AG08395 (cell line): Measurements from ENCODE around the gene ZFP62.

ENCODE experiments used
- DNase-seq: peaks from one replicate; pipeline ENCODE4 v3.0.0; 2012; ENCODE audit warnings: mixed read lengths, low spot score

Gene ZFP62

GRCh38 chr5:180810210-180810958 lies 50.7 kb downstream of the ZFP62 start:
- peak; percentile 98 for DNase-seq

DNA sequence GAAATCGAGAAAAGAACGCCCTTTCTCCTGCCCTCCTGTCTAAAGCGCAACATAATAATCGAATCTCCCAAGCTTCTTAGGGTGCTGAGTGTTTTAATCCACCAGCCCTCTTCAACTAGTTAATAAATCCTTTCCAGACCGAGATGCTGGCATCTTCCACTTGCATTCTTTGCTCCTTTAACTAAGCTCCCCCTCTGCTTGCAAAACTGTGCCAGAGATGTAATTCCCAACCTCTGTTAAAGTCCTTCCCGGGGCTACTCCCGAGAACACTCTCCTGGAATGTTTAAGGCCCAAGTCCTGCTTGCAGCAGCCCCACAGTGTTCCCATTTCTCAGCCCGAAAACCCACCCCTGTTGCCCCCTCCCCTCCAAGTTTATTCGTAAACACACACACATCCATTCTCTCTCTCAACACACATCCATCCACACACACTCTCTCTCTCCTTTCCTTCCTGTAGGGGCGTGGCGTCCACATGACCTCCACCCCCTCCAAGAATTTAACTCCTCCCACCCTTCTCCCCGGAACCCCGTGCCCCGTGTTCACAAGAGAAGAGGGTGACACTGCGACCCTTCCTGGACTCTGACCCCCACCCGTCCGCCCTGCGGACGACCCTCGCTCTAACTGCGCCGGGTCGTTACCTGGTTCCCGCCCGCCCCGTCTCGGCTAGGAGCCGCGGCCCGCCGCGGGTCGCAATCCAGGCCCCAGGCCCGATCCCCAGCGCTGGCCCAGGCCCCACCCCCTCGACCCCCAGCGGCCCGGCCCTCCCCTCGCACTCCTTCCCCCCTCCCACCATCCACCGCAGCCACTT lies 51.5 kb downstream of the ZFP62 start:
- DNase-seq, result peak; percentile 93

GRCh38 chr5:180808461-180809000 lies 52.5 kb downstream of the ZFP62 start:
- DNase-seq, result no peak

DNA sequence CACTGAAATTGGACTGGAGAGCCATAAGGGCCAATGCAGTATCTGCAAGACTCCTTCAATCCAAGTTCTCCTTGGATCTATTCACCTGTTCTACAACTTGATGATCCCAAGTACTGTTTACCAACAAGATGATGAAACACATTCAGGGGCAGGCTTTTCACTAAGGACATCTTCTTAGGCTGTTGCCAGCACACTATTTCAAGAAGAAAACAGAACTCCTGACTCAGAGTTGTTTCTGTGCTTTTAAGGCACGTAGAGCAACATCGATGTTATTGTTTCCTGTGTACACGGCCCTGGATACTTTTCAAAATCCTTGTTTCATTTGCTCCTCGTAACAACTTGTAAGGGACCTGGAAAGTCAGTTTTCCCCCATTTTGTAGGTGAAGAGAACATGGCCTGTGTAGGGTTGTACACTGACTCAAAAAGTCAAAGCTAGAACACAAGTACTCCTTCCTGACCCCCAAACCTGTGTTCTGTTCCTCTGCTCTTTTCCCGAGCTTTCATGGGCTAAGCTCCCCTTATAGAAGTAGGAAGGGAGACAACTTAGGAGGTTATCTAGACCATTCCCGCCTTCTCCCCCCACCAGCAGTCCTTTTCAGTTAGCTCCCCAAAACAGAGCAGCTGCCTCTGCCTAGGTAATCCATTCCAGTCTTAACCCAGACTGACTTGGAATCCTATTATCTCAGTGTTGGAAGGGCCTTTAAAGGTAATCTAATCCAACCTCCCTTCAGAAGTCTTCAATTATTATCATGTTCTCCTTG lies 53.2 kb downstream of the ZFP62 start:
- DNase-seq, result no peak

GRCh38 chr5:180807046-180807445 lies 54.0 kb downstream of the ZFP62 start:
- DNase-seq, result no peak

- DNase-seq, result no peak
Measured at GRCh38 chr5:180806351-180807011, 54.6 kb downstream of the ZFP62 start.

DNA sequence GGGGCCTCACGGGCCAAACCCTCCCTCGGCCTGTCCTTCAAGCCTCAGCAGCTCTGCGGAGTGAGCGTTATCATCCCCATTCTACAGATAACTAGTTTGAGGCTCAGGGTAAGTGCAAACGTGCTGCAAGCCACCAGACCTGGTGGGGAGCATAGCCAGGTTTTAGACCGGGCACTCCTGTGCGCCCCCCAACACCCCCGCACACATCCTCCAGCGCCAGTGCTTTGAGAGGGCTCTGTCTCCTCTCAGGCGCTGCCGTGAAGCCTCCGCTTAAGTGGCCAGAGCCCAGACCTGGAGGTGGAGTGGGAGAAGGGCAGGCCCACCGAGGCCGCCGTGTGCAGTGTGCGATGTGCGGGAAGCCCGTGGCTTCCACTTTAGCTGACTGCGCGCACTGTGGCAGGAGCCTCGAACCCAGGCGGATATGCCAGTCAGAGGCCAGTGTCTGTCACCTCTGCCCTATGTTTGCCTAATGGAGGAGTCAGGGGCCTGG lies 56.9 kb downstream of the ZFP62 start:
- no peak for DNase-seq

DNA sequence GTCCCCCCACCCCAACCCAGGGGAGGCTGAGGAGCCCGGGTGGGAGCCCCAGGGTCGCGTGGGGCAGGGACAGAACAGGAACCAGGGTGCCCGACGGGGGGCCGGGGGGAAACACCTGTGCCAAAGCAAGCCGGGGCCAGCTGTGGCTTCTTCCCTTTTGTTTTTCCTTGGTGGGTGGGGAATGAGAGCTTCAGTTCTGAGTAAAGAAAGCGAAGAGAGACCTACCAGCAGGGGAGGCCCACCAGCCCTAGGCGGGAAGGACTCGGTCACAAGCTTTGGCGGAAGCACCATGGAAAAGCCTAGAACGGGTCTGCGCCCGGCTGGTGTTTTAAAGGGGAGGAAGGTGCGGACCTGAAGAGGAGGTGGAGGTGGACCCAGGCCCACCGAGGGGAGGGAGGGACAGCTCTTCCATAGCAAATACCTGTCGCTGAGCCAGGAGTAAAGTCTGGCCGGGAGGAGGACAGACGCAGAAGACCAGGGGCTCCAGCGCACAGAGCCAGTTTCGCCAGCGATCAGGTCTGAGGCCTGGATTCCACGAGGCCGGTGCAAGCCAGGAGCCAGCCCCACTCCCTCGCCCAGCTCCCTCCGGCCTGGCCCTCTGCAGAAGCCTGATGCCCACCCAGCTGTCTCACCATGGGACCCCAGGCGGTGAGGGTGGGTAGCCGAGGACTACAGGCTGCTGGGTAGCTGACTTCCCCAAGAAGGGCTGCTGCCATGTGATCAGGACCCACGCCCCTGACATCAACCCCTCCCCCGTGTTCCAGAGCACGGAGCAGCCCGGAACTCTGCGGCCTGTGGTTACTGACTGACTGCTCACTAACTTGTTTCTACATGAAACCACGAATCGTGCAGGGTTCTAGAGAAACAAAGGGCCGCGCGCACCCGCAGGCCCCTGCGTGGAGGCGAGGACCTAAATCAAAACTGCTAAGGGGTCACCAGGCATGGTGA lies 57.6 kb downstream of the ZFP62 start:
- no peak for DNase-seq

DNA sequence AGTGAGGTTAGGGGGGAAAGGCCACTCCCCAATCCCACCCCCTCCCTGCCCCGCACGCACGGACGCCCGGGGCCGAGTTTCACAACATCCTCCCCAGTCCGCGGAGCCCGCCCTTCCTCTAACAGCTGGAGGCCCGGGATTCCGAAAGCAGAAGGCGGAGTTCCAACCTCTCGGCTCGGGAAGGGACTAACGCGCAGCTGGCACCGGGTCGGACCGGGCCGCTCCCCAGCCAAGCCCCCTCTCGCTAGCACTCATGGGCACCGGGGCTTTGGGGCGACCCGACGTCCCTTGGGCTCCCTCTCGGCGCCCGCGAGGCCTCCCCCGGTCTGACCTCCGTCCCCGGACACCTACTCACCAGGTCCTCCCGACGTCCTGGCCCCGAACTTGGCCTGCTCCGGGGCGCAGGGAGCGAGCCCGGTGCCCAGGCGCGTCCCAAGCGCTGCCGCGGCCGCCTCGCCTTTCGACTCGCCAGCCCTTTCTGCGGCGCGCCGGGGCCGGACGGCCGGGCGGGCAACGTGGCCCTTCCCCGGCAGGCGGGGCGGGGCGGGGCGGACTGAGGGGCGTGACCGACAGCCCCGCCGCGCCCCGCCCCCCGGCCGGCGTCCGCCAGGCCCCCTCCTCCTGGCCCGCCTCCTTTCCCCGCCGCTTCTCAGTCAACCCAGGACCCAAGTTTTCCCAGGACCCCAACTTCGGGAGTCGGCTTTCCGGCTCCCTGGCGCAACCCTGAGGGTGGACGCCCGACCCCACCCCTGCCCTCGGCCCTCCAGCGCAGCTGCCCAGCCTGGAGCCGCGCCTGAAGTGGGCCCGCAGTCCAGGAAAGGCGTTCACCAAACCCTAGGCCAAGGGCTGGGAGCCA lies 58.5 kb downstream of the ZFP62 start, which contains the start of gene MGAT1:
Gene MGAT1, minus strand, starts transcription at position 482 of the 856 bp plus-strand sequence. CDS start 9,835 bp downstream, outside the sequence.
- DNase-seq, result peak; percentile 91

GRCh38 chr5:180801596-180802324 lies 59.3 kb downstream of the ZFP62 start:
- DNase-seq, result no peak

DNA sequence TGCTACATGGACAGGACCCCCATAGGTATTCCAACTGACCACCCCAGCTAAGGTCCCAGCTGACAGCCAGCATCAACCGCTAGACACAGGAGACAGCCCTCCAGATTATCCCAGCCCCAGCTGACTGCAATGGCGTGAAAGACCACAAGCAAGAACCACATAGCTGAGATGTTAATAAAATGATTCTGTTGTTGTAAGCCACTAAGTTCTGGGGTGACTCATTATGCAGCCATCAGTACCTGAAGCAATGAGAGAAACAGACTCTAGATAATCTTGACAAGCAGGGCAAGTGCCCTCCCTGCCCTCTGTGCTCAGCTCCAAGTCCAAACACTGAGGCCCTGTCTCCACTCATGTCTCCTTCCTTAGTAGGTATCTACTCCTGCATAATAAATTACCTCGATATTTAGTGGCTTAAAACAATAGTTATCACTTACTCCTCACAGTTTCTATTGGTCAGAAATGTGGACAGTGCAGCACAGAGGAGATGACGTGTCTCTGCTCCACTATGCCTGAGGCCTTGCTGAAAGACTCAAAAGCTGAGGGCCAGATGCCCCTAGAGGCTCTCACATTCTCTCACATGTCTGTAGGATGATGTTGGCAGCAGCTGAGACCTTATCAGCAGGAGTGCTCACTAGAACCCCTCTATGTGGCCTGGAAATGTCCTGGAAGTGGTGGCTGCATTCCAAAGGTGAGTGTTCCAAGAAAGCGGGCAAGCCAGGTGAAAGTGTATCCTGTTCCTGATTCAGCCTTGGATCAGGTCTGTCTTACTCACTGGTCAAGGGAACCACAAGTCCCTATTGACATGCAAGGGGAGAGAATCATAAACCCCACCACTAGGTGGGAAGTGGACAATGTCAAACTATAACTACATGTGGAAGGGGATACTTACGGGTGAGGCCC lies 60.9 kb downstream of the ZFP62 start:
- peak; percentile 74 for DNase-seq

DNA sequence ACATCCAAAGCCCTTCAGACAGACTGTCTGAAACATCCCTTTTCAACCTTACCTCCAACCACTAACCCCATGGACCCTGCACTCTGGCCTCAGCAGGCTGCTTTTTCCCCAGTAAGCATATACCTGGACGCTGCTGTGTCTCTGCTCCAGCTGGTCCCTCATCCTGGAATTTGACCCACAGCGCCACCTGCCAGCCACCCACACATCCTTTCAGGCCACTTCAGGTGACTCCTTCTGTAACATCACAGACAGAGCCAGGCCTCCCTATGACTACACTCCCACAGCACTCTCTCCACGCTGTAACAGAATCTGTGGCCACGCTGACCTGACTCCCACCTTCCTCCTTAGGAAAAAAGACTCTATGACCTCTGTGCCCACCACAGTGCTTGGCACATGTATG lies 61.9 kb downstream of the ZFP62 start:
- no peak for DNase-seq

DNA sequence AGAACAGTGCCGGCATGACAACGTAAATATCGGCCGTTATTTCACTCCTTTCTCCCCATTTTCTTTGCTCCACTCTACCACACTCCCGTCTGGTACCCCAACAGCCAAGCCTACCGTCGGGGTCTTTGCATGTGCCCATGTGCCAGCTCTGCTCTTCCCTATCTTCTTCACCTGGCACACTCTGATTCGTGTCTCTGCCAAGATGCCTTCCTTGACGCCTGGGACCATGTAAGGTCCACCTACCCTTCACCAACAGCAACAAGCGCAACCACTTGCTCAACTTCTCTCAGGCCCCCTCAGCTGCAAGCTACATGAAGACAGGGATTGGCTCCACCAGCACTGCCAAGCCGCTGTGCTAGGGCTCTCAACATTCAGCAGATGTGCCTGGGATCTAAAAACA lies 62.9 kb downstream of the ZFP62 start:
- DNase-seq, result no peak
